Effector CD4-positive, alpha-beta T cell (primary cell): ENCODE data around the gene ARHGEF12.

Experiments
- DNase-seq: peaks from one replicate; pipeline ENCODE4 v3.0.0-alpha.2; 2020
- total RNA-seq: gene quantifications from one replicate; lab custom pipeline; 2026; lab: John Stamatoyannopoulos, UW

The ARHGEF12 gene, protein sequence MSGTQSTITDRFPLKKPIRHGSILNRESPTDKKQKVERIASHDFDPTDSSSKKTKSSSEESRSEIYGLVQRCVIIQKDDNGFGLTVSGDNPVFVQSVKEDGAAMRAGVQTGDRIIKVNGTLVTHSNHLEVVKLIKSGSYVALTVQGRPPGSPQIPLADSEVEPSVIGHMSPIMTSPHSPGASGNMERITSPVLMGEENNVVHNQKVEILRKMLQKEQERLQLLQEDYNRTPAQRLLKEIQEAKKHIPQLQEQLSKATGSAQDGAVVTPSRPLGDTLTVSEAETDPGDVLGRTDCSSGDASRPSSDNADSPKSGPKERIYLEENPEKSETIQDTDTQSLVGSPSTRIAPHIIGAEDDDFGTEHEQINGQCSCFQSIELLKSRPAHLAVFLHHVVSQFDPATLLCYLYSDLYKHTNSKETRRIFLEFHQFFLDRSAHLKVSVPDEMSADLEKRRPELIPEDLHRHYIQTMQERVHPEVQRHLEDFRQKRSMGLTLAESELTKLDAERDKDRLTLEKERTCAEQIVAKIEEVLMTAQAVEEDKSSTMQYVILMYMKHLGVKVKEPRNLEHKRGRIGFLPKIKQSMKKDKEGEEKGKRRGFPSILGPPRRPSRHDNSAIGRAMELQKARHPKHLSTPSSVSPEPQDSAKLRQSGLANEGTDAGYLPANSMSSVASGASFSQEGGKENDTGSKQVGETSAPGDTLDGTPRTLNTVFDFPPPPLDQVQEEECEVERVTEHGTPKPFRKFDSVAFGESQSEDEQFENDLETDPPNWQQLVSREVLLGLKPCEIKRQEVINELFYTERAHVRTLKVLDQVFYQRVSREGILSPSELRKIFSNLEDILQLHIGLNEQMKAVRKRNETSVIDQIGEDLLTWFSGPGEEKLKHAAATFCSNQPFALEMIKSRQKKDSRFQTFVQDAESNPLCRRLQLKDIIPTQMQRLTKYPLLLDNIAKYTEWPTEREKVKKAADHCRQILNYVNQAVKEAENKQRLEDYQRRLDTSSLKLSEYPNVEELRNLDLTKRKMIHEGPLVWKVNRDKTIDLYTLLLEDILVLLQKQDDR (N-terminal part only)
- 13.9 reads per million, percentile 39 among the genes with 10 or more reads in this experiment for total RNA-seq

DNA sequence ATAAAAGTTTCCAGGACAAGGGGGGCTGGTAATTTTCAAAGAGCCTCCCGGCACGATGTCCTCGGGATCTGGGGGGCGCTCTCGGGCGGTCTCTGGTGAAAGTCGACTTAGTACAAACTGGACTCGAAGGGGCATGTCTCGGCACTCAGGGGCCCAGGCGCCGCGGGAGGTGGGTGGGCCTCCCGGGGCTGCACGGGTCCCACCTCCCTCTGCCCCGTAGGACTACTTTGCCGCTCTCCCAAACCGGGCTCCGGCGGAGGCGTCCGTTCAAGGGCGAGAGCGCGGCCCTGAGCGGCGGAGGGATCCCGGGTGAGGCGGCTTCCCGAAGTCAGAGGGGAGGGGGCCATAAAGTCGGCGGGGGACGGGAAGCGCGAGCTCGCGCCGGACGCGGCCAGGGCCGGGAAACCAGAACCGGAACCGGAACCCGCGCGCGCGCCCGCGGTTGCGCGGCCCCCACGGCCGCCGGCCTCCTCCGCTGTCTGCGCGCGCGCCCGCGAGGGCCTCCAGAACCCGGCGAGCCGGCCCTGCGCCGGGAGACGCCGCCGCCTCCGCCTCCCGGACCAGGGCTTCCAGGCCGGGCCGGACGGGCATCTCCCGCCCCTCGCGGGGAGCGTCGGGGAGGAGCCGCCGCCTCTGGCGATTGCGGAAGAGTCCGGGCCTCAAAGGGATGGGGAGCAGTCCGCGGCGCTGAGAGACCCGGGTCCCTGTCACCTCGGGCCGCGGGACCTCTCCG is at the start of gene ARHGEF12:
Gene ARHGEF12 (plus strand): TSS at position 506 of the 733 bp plus-strand sequence. CDS start 831 bp downstream, outside the sequence.
- peak; percentile 41 for DNase-seq

DNA sequence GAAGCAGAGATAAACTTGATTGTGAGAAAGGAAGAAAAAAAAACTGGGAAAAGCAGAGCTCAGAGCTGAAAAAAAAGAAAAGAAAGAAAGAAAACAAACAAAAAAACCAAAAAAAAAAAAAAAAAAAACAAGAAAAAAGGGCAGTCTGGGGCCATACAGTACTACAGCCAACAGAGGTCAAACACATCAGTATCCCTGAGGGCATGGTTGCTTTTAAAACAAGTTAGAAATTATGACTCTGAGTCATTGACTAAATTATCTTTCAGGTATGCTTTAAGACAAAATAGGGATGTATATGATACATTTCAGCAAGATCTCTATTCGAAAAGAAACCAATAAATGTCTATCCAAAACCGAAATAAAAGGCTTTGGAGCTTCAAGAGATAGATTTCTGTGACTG is 48.2 kb upstream of the ARHGEF12 start:
- no peak for DNase-seq

DNA sequence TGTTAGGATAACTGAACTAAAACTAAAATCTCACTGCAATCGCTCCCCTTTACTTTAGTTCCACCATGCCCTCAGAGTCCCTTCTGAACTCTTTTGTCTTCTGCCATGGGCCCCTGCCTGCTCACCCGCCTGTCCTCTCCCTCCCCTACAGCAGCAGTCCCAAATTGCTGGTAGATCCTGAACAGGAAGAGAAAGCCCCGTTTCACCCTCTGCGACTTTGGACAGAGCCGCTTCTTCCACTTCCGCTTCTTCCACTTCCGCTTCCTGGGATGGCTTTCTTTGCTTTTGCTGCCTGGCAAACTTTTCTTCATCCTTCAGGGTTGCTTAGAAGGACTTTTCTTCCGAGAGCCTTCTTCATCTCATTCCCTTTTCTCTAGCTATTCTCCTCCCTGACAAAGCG is 46.8 kb upstream of the ARHGEF12 start:
- DNase-seq = no peak

DNA sequence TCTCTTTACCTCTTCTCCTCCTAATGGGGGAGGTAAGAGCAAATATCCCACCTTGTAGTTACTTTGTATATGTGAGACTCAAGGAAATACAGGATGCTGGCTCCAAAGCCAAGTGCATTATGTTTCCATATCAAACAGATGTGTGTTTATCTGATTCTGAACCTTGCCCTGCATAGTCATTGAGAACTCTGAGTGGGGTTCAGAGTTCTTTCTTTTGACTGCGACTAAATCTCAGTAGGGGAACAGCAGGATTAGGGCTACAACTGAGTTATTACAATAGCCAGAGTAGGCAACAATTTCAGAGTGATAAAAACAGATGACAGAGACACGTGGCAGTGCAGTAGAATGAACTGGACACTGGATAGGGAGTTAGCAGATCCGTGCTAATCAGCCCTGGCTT is 45.3 kb upstream of the ARHGEF12 start:
- no peak for DNase-seq

DNA sequence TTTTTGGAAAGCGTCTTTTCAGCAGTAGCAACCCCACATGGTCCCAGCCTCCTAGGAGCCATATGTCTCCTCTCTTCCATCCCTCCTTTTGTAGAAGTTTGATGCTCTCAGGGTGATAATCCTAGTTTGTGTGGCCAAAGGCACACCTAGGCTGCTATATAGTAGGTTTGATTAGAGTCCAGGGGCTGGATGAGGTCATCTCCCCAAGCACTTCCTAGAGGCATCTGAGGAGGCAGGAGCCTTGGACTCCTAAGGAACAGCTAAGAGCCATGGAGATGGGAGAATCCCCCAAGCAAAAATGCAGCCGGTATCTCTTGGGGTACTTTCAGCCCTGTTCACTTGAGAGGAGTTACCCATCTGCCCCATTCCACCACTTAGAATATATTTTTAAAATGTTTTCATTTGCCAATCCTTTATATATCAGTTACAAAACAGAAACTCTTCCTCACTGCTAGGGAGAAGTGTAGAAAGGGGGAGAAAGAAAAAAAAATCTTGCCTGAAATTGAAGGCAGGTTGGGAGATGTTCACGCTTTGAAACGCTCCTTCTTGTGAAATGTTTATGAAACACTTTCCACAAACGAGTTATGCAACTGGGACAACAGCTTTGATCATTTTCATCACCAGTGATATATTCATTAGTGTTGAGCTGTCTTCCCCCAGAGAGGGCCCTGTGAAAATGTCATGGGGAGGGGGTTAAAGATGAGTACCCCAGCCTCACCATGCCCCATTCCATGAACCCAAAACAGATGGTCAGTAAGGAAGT is 43.0 kb upstream of the ARHGEF12 start:
- no peak for DNase-seq

DNA sequence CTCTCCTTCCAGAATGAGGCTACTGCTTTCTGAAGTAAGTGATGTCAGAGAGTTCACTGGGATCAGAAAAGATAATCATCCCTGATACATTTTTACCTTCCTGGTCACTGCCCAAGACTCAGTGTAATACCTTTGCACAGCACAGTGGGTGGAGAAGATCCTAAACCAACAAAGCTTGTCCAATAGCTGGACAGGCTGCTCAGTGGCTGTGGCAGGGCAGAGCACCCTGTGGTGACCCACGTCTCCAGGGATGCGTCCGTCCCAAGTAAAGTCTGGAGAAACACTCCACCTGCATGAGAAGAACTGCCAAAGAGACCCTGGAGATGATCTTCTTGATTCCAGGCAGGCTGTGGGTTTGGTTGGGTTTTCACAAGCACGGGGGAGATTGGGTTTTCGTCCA is 42.1 kb upstream of the ARHGEF12 start:
- DNase-seq = no peak

DNA sequence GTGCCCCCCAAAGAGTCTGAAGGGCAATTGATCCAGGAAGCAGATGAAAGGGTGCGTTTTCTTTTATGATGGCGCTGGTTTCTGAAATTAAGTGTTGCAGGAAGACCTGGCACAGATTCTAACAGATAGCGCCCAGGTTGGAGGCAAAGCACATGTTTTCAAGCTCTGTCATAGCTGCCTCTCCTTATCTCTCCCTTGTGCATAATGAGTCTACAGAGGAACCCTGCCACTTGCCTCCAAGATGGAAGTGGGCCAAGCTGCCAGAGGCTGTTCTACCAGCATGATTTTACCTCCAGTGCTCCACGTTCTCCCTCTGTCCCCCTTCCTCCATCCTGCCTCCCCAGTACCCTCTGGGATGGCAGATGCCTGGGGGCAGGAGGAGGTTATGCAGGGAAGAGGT is 41.1 kb upstream of the ARHGEF12 start:
- no peak for DNase-seq

DNA sequence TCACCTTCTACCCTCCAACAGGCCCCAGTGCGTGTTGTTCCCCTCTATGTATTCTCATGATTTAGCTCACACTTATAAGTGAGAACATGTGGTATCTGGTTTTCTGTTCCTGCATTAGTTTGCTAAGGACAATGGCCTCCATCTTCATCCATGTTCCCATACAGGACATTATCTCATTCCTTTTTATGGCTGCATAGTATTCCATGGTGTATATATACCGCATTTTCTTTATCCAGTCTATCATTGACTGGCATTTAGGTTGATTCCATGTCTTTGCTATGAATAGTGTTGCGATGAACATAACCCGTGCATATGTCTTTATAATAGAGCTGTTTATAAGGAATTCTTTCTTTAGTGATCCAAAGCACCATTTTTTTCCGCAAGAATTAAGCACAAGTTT is 39.7 kb upstream of the ARHGEF12 start:
- no peak for DNase-seq

DNA sequence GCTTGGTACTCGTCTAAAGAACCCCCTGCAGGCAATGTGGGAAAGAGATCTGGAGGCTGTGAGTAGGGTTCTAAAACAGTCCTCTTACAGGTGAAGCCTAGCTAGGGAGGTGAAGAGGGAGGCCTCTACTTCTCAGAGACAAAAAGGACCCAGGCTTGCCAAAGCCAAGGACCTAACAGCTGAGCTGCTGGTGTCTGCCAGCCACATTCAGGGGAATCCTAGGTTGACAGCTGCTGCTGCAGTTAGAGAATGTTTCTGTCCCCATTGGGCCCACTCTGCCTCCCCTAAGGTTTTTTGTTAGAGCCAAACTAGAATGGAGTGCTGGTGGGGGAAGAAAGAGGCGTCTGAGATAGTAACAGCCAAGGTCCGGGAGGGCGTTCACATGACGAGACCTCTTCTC is 37.8 kb upstream of the ARHGEF12 start:
- DNase-seq = no peak

DNA sequence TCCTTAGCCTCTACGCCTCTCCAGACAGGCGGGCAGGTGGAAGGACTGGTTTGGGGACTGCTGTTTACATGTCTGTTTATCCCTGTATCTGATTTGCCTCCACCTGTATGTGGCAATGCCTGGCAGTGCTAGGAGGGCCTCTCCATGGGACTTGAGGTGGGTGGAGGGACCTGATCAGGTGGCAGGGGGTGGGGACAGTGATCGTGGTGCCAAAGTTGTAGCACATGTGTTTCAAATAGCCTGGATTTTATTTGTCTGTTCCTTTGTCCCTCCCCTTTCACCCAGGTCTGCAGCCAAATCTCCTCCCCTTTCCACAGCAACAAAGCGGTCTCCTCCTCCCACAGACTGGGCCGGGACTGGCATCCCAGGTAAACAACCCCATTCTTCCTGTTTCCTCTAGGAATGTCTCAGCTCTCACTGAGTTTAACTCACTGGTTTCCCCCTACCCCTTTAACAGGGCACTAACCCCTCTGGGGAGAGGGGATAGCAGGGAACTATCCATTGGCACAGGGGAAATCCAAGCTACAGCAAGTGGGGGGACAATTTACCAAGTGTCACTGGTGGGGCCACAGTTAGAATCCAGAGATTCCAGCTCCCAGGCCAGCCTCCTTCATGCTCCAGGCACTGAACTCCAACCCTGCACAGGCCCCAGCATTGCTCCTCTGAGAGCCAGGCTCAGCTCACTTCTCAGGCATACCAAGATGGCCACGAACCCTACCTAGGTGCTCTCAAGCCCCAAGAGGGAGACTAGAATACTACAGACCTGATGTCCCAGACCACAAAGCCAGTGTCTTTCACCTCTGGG is 34.0 kb upstream of the ARHGEF12 start:
- no peak for DNase-seq

DNA sequence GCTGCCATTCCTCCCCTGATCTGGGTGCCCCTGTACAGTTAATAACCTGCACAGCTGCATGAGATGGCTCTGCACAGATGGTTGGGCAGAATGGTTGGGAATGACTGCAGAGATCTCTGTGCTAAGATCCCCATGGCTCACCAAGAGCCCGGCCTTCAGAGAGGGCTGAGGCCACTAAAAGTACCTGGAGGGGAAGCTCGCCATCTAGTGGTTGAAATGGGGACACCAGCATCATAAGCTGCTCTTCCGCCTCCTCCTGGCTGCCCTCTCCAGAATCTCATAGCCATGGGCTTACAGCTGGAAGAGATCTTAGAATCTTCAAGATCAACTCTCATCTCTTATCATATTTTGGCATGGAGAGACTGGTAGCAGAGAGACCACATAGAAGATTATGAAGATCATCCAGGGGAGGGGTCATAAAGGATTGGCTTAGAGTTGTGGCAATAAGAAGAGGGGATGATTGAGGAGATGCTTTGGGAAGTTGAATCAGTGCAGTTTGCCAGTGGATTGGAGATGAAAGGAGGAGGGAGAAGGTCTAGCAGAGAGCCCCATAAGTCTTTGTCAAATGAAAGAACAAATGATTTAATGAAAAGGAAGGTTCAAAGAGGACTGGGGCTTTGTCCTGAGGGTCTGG is 33.1 kb upstream of the ARHGEF12 start:
- peak; percentile 38 for DNase-seq

DNA sequence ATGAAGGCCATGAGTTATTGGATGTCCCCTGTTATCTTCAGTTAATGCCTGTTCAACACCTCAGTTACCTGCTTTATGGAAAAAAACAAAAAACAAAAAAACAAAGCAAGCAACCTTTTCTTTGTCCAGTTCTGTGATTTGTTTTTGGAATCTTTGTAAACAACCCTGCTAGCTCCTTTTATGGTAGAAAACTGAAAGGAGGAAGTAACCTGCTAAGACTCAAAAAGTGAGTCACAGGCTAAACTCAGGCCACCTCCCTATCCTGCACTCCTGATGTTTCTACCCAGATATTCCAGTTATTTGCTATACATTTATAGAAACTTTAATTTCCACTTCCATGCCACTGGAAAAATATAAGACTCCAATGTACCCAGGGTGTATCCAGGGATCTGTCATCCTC is 31.7 kb upstream of the ARHGEF12 start:
- DNase-seq = no peak

DNA sequence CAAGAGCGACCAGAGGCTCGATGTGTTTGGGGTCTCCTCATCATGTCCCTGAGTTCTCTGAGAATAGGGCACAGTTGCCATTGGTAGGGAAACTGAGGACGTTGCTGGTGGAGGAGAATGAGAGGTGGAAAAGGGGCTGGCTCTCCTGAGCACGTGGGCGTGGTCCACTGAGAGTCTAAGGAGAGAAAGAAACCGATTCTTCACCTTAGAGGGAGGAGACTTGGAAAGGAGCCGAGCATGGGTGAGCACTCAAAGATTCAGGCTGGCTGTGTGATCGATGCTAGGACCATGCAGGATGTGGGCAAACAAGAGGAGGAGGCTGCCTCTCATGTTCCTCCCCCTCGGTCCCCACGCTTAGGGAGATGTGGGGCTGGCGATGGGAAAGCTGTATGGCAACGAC is 30.9 kb upstream of the ARHGEF12 start:
- no peak for DNase-seq

DNA sequence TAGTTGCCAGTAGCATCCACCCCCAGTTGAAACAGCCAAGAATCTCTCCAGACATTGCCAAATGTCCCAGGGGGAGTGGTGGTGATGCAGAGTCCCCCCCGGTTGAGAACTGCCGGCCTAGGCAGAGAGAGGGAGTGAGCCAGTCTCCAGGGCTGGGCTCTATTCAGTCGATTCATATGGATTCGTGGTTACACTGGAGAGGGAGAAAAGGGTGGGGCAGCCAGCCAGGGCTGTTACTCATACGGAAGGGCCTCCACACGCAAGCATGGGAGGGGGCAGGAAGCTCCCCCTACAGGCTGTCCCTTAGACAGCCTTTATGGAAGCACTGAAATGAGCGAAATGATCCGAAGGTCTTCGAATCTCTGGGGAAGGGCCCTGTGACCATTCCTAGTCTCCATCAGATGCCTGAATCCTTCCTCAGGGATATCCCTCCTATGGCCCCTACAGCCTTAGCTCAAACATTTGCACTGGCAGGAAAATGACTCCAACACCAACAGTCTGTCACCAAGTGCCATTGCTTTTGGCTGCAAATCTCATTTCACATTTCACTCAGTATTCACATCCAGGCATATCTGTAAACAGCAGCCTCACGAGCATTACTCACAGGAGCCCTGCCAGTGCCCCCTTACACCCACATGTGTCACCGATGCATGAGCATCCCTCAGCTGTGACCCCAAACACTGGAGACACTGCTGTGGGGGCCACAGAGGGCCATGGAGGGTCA is 29.5 kb upstream of the ARHGEF12 start:
- DNase-seq = no peak

DNA sequence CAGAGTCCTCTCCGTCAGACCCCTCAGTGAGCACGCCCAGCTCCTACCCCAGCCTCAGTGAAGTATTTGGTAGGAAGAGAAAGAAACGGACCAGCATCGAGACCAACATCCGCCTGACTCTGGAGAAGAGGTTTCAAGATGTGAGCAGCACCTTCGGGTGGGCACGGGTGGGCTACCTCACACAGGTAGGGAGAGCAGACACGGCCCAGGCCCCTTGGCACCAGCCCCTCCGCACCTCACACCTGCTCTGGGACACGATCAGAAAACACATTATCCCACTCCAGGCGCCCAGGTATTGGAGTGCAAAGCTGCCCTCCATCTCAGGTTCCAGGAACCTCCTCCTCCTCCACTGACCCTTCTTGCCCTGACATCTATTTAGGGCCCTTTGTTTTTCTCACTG is 28.7 kb upstream of the ARHGEF12 start:
- DNase-seq = no peak

DNA sequence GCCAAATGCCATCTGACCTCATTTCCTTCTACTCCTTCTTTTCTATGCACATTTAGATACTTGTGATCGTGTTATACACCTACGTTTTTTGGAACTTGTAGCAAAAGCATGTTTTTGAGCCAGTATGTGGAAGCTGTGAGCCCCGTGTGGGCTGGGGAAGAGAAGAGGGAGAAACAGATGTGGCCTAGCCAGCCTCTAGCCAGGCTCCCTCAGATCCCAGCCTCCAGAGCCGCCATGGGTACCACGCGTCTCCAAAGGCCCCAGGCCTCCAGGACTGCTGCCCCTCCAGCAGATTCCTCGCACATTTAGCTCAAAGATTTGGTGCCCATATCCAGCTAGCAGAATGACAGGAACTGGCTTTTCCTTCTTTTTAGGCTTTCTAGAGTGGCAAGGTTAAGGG is 28.1 kb upstream of the ARHGEF12 start:
- DNase-seq = no peak

DNA sequence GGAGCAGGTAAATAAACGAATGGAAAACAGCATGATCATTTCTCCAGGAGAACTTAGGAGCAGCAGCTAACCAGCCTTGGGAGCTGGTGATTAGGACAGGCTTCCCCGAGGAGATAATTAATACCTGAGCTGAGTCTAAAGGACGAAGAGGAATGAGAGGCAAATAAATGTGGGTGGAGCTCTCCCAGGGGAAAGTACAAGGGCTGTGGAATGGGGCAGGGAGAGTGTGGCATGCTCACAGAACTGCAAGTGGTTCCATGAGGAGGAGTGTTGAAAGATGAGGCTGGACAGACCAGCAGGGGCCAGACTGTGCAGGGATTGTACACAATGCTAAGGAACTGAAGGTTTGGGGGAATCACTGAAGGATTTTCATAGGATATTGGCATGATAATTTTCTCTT is 25.3 kb upstream of the ARHGEF12 start:
- DNase-seq = no peak

DNA sequence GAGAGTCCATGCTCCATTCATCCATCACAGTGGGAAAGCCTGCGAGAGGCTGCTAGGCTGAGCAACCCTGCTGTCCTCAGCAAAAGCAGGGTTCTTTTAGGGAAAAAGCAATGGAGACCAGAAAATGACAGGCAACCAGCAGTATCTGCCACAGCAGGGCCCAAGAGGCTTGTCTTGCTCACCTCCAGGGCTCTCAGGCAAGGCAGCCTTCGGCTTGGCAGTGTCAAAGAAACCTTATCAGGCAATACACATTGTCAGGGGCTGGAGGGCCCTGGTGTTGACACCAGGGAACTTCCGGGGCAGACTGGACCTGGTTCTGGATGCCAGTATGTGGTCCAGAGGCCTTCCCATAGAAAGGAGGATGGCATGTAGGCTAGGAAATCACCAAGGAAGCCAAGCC is 21.4 kb upstream of the ARHGEF12 start:
- no peak for DNase-seq

DNA sequence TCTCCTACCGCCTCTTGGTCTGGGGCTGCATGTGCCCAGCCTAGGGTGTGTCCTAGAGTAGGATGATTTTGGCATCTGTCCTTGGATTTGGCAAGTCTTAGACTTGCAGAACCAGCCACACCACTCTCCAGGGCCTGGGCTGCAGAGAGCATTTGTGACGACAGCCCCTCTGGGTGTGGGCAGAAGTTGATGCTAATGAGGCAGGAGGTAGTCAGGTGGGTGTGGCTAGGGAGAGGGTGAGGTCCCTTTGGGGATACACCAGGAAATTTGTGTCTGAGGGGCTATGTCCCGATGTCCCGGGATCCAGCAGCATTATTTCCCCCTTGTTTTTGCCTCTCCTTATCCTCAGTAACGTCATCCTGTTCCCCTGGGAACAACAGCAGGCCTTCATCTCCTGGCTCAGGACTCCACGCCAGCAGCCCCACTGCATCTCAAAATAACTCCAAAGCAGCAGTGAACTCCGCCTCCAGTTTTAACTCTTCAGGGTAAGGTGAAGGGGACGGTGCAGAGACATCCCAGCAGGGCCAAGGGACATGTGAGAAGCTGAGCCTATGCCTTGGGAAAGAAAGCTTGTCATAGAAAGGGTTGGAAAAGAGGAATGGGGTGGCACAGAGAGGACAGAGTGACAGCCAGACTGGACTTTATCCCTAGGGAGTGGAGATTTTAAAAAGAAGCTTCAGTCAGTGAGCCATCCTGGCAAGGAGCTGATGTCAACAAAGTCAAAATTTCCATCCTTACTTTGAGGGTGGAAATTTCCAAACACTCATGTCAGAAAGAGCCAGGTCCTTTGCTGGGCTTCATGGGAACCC is 19.1 kb upstream of the ARHGEF12 start:
- no peak for DNase-seq
